Skeletal muscle satellite cell (primary cell): Measurements from ENCODE around the gene DIDO1.

Source experiments
- H3K27me3 ChIP-seq: 2 replicates; pipeline ENCODE4 v1.7.0; 2013; ENCODE audit warnings: low read length; ENCODE audit not compliant: control insufficient read depth, insufficient read depth
- H3K36me3 ChIP-seq: 2 replicates; pipeline ENCODE4 v1.7.0; 2013; ENCODE audit warnings: mild to moderate bottlenecking, control low read depth, low read length; ENCODE audit not compliant: insufficient read depth
- H3K4me1 ChIP-seq: 2 replicates; pipeline ENCODE4 v1.7.0; 2013; ENCODE audit warnings: low read length; ENCODE audit not compliant: control insufficient read depth, insufficient read depth
- H3K4me2 ChIP-seq: 2 replicates; pipeline ENCODE4 v1.7.0; 2013; ENCODE audit warnings: mild to moderate bottlenecking, low read length
- H3K4me3 ChIP-seq: 2 replicates; pipeline ENCODE4 v1.7.0; 2013; ENCODE audit warnings: low read length
- H3K9ac ChIP-seq: 2 replicates; pipeline ENCODE4 v1.7.0; 2013; ENCODE audit warnings: mild to moderate bottlenecking, low read depth, low read length, moderate library complexity
- H3K9me3 ChIP-seq: replicated peaks from 2 replicates; pipeline ENCODE4 v1.7.0; 2013; ENCODE audit warnings: mild to moderate bottlenecking, control low read depth, low read length

Gene DIDO1

DNA sequence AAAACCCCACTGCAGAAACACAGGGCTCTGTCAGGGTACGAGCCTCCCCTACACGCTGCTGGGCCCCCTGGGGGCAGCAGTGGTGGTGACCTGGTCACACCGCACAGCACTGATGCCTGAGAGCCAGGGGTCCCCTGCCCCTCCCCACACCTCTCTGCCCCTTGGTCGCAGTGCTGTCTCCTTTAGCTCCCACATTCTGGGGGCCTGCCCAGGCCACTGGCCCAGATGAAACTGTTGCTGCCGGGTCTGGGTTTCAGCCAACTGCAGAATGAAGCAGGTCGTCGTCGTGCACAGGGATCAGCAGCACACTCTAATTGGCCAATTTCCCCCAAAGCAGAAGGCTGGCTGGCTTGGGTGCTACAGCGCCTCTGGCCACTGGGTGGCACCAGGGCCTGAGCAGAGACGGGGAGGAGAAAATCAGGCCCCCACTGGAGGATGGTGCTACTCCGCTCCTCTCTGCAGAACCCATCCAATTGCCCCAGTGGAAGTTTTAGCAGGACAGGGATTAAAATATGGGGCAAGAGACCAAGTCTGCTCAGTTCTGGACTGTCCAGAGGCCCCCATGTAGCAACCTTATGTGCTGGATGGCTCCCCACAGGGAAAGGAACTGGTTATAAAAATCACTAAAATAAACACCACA lies 26.1 kb downstream of the DIDO1 start:
- no peaks in the 10 kb centered on the region for H3K27me3 ChIP-seq
- peaks cover 23% of the 10 kb centered on the region for H3K4me1 ChIP-seq
- H3K9ac ChIP-seq = no peak overlapping the region
- H3K4me3 ChIP-seq = no peak overlapping the region
- H3K36me3 ChIP-seq = peaks cover 61% of the 10 kb centered on the region
- H3K9me3 ChIP-seq = no peaks in the 10 kb centered on the region
- no peak overlapping the region for H3K4me2 ChIP-seq

GRCh38 chr20:62899633-62900051 lies 26.7 kb downstream of the DIDO1 start:
- no peaks in the 10 kb centered on the region for H3K9me3 ChIP-seq
- H3K4me1 ChIP-seq = peaks cover 23% of the 10 kb centered on the region
- H3K27me3 ChIP-seq = no peaks in the 10 kb centered on the region
- H3K4me2 ChIP-seq = no peak overlapping the region
- H3K9ac ChIP-seq = no peak overlapping the region
- peaks cover 61% of the 10 kb centered on the region for H3K36me3 ChIP-seq
- H3K4me3 ChIP-seq = no peak overlapping the region

DNA sequence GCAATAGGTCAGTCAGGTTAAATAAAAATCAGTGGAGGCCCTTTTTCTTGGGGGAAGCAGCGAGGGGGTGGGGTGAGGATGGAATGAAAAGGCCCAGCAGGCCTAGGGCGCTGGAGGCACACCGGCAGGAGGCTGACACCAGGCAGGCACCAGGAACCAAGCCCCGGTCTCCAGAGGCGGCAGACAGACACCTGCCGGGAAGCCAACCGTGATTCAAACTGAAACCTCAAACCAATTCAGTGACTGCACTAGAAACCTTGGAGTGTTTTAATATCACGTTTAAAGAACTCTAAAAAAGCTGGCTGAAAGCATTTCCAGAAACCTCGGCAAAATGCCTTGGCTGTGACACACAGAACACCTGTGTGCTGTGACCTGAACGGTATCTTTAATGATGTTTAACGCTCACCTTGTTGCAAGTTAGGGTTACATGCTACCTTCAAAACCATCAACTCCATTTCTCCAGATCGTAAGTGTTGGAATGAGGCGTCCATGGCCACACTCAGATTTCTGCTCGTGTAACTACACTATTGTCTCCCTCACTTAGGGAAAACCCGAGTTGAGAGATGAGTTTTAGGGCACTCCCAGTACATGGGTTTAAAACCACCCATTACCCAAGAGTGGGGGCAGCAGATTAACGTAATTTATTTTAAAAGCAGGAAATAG lies 27.2 kb downstream of the DIDO1 start:
- Histone ChIP-seq H3K4me1 (peaks cover 22% of the 10 kb centered on the region), H3K9ac (no peak overlapping the region), H3K36me3 (peaks cover 62% of the 10 kb centered on the region), H3K27me3 (no peaks in the 10 kb centered on the region), H3K9me3 (no peaks in the 10 kb centered on the region), H3K4me2 (no peak overlapping the region), H3K4me3 (no peak overlapping the region)

- Histone ChIP-seq H3K36me3 (peaks cover 62% of the 10 kb centered on the region), H3K27me3 (no peaks in the 10 kb centered on the region), H3K9ac (no peak overlapping the region), H3K4me2 (no peak overlapping the region), H3K4me3 (no peak overlapping the region), H3K4me1 (peaks cover 14% of the 10 kb centered on the region), H3K9me3 (no peaks in the 10 kb centered on the region)
These were observed 28.0 kb downstream of the DIDO1 start for GRCh38 chr20:62898093-62898964.

GRCh38 chr20:62897666-62898065 lies 28.6 kb downstream of the DIDO1 start:
- Histone ChIP-seq H3K4me1 (peaks cover 10% of the 10 kb centered on the region), H3K9me3 (no peaks in the 10 kb centered on the region), H3K27me3 (no peaks in the 10 kb centered on the region), H3K4me2 (no peak overlapping the region), H3K4me3 (no peak overlapping the region), H3K9ac (no peak overlapping the region), H3K36me3 (peaks cover 63% of the 10 kb centered on the region)

GRCh38 chr20:62896526-62896925 lies 29.8 kb downstream of the DIDO1 start:
- no peak overlapping the region for H3K9ac ChIP-seq
- H3K4me1 ChIP-seq = peaks cover 10% of the 10 kb centered on the region
- peaks cover 63% of the 10 kb centered on the region for H3K36me3 ChIP-seq
- no peaks in the 10 kb centered on the region for H3K27me3 ChIP-seq
- H3K4me3 ChIP-seq = no peak overlapping the region
- no peak overlapping the region for H3K4me2 ChIP-seq
- H3K9me3 ChIP-seq = no peaks in the 10 kb centered on the region

- Histone ChIP-seq H3K27me3 (no peaks in the 10 kb centered on the region), H3K4me2 (no peak overlapping the region), H3K36me3 (peaks cover 65% of the 10 kb centered on the region), H3K4me1 (peaks cover 6% of the 10 kb centered on the region), H3K9ac (no peak overlapping the region), H3K4me3 (no peak overlapping the region), H3K9me3 (no peaks in the 10 kb centered on the region)
These were observed 30.8 kb downstream of the DIDO1 start for GRCh38 chr20:62895539-62895938.

DNA sequence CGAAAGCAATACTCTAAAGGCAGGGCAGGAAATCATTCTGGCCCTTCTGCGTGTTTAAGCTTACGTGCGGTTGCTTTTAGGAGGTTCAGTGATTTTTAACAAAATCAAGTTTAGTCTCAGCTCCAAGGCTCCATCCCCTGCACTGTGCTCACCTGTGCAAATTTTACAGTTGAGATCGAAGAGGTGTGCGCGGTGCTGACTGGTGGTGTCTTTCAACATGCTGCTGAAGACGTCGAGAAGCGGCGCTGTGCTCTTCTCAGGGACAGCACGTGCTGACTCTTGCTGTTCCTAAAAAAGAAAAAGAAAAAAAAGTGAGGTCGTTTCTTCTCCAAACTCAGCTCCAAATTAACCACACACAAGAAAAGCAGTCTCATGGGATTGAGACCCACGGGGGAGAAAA lies 32.0 kb downstream of the DIDO1 start:
- Histone ChIP-seq H3K4me3 (no peak overlapping the region), H3K9me3 (no peaks in the 10 kb centered on the region), H3K4me1 (no peaks in the 10 kb centered on the region), H3K9ac (no peak overlapping the region), H3K4me2 (no peak overlapping the region), H3K36me3 (peaks cover 78% of the 10 kb centered on the region), H3K27me3 (no peaks in the 10 kb centered on the region)

- peaks cover 84% of the 10 kb centered on the region for H3K36me3 ChIP-seq
- H3K4me2 ChIP-seq = no peak overlapping the region
- no peak overlapping the region for H3K9ac ChIP-seq
- H3K4me1 ChIP-seq = no peaks in the 10 kb centered on the region
- no peaks in the 10 kb centered on the region for H3K27me3 ChIP-seq
- H3K9me3 ChIP-seq = no peaks in the 10 kb centered on the region
- H3K4me3 ChIP-seq = no peak overlapping the region
These were observed 32.6 kb downstream of the DIDO1 start for GRCh38 chr20:62893700-62894099.

DNA sequence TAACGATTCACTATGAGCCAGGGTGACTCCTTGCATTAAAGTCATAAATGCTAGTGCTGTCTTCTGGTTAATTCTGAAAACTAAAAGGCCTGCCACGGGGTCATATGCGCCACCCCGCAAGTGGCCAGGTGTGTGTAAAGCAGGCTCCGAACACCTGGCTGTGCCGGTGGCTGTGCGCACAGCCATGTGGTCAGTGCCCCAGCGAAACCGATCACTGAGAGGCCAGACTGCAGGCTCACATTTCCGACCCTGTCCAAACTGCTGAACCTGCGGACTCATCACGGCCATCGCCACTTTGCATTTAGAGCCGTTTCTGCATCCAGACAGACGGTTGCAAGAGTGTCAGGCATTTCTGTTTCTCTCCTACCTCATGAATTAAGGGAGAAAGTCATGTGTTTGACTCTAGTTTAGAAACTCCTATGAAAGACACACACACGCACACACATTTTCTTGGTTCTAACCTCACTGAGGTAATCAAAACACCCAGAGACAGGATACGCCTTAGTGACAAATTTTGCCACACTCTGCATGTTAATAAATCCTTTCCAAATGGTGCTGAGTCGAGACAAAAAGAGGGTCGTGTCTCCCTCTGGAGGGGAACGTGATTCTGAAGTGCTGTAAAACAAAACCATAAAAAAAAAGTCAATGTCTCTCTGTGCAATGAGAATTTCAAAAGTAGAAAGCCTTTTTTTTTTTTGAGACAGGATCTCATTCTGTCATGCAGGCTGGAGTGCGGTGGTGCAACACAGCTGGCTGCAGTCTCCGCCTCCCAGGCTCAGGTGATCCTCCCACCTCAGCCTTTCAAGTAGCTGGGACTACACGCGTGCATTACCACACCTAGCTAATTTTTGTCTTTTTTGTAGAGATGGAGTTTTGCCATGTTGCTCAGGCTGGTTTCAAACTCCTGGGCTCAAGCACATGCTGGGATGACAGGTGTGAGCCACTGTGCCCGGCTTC lies 33.7 kb downstream of the DIDO1 start:
- peaks cover 92% of the 10 kb centered on the region for H3K36me3 ChIP-seq

DNA sequence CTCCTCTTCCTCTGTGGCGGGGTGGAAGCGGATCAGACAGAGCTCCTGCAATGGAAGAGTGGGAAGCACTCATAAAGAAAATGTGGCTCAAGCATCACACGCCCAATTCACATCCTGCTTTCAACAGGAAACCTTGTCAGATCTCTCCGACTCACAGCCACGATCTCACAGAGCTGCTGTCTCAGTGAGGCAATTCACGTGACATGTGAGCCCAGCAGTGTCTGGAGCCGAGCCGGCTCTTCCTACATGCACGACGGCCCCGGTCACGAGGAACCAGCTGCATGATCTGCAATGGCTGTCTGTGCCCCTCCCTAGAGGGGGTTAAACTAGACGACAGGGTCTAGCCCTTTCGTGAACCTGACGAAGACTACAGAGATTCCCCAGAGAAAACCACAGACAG lies 35.2 kb downstream of the DIDO1 start:
- no peak overlapping the region for H3K4me2 ChIP-seq
- H3K9ac ChIP-seq = no peak overlapping the region
- H3K4me3 ChIP-seq = no peak overlapping the region
- peaks cover 18% of the 10 kb centered on the region for H3K4me1 ChIP-seq
- H3K27me3 ChIP-seq = no peaks in the 10 kb centered on the region
- no peaks in the 10 kb centered on the region for H3K9me3 ChIP-seq
- peaks cover 92% of the 10 kb centered on the region for H3K36me3 ChIP-seq

More for the DNA sequence above, 33.7 kb downstream of the DIDO1 start:
- Histone ChIP-seq H3K4me1 (peaks cover 9% of the 10 kb centered on the region), H3K4me2 (no peak overlapping the region), H3K27me3 (no peaks in the 10 kb centered on the region), H3K9ac (no peak overlapping the region), H3K9me3 (no peaks in the 10 kb centered on the region), H3K4me3 (no peak overlapping the region)
